Gastrocnemius medialis (tissue), 4 donors: Measurements from ENCODE around the gene DDA1. TPM values are rescaled to one million over a fixed set of nuclear protein-coding genes. Genes with fewer than 3 reads are reported as not detected.

ENCODE experiments used
- ATAC-seq, 2 donors: fragments of 150-250 bp; one replicate each; pipeline ENCODE4 v1.9.1; 2016
- DNase-seq, 2 donors: peaks; one replicate each; pipeline ENCODE4 v3.0.0-alpha.2; 2019
- H3K27ac ChIP-seq, 4 donors: fragments of 200-600 bp; sonication (generic); 1 replicate in 1 of 4; 2 replicates in 3 of 4; pipeline ENCODE4 v1.5.1; 2016 to 2018; ENCODE audit warnings: mild to moderate bottlenecking in 2 of 4, moderate library complexity in 1 of 4
- H3K27me3 ChIP-seq, 3 donors: fragments of 200-600 bp; sonication (generic) in 2 of 3; 1 replicate in 1 of 3; 2 replicates in 2 of 3; pipeline versions ENCODE4 v1.5.1 to v1.6.0; 2016 to 2019; ENCODE audit warnings: mild to moderate bottlenecking in 1 of 3, moderate library complexity in 1 of 3
- H3K36me3 ChIP-seq, 2 donors: fragments of 200-600 bp; sonication (generic) in 1 of 2; one replicate each; pipeline ENCODE4 v1.5.1; 2017 to 2018
- H3K4me1 ChIP-seq, 2 donors: fragments of 200-600 bp; sonication (generic) in 1 of 2; one replicate each; pipeline ENCODE4 v1.5.1; 2016 to 2017; ENCODE audit warnings: mild to moderate bottlenecking in 2 of 2
- H3K4me3 ChIP-seq, 4 donors: fragments of 200-600 bp; sonication (generic) in 3 of 4; 1 replicate in 1 of 4; 2 replicates in 3 of 4; pipeline ENCODE4 v1.5.1; 2016 to 2019; ENCODE audit warnings: mild to moderate bottlenecking in 2 of 4
- H3K9me3 ChIP-seq, 3 donors: fragments of 200-600 bp; sonication (generic) in 2 of 3; 1 replicate in 1 of 3; 2 replicates in 2 of 3; pipeline ENCODE4 v1.5.1; 2016 to 2019
- CTCF ChIP-seq, 5 experiments: fragments of 450-650 bp in 3 of 5; fragments of 200-600 bp in 2 of 5; sonication (generic) in 2 of 5; IDR thresholded peaks in 4 of 5; conservative IDR thresholded peaks in 1 of 5; 1 replicate in 4 of 5; 2 replicates in 1 of 5; pipeline ENCODE4 v1.5.1; 2016 to 2019; ENCODE audit warnings: antibody characterized with exemption in 5 of 5, mild to moderate bottlenecking in 3 of 5, moderate library complexity in 3 of 5
- POLR2A ChIP-seq, 2 donors: fragments of 450-650 bp; IDR thresholded peaks; one replicate each; pipeline ENCODE4 v1.6.1; 2017; ENCODE audit warnings: antibody characterized with exemption in 2 of 2, mild to moderate bottlenecking in 2 of 2, moderate library complexity in 2 of 2
- in situ Hi-C, 4 donors: fragments of 200-750 bp; cut with MboI; loops; one replicate each; pipeline versions ENCODE4 v1.15.0 to v1.8.0; 2017; ENCODE audit warnings: low sequenced_read_pairs in 4 of 4
- intact Hi-C: fragments of 100-400 bp; cut with DNase I; formaldehyde crosslinking; loops from one replicate; pipeline ENCODE4 v1.15.1; 2023; ENCODE audit warnings: low total_unique reads
- total RNA-seq, 4 donors: library from RNA; depleted of rRNA; stranded (reverse); fragments of >200 nt; gene quantifications; one replicate each; pipeline versions ENCODE4 v1.1.0 to v1.2.3, GENCODE V29; 2016

The DDA1 gene
- total RNA-seq, 4 donors from 2014 or later, result 18.7 to 40.0 (median 27.0) TPM

DNA sequence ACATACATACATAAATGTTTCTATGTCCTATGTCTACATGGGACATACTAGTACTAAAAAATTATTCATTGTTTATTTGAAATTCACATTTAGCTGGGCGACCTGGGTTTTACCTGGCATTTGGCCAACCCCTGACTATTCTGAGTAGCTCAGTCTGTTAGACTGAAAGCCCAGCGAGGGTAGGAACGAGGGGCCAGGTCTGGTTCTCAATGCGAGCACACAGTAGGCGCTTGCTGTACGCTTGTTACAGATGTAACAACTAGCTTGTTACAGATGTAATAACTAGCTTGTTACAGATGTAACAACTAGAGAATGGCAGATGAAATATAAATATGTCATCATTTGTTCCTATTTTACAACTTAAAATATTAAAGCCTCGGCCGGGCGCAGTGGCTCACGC, 26.2 kb downstream of the DDA1 start:
- Histone ChIP-seq H3K27me3 (no peaks in the 10 kb centered on the region), H3K4me1 (peaks cover 22 to 24% of the 10 kb centered on the region in 2 donors), H3K27ac (peak overlapping the region; percentile 82 to 93 (median 92)), H3K36me3 (peaks cover 0 to 7% of the 10 kb centered on the region in 2 donors), H3K4me3 (peak overlapping the region in 2 of 4 donors; percentile 70 to 100), H3K9me3 (no peaks in the 10 kb centered on the region)
- in situ Hi-C loops (no loop called here), intact Hi-C loops (loop anchor here (2.0 to 10.0 kb wide), 3 partner anchors 69 to 219 kb away; partner anchors contain the start of genes BABAM1, COLGALT1 and PGLS)
- TF ChIP-seq CTCF (IDR thresholded peaks at IDR 0.05 in 4 of 5, conservative IDR thresholded peaks at IDR 0.05 in 1 of 5), result no peak
- TF ChIP-seq POLR2A (IDR thresholded peaks at IDR 0.05), result no peak
- ATAC-seq, result no peak
- no peak for DNase-seq

DNA sequence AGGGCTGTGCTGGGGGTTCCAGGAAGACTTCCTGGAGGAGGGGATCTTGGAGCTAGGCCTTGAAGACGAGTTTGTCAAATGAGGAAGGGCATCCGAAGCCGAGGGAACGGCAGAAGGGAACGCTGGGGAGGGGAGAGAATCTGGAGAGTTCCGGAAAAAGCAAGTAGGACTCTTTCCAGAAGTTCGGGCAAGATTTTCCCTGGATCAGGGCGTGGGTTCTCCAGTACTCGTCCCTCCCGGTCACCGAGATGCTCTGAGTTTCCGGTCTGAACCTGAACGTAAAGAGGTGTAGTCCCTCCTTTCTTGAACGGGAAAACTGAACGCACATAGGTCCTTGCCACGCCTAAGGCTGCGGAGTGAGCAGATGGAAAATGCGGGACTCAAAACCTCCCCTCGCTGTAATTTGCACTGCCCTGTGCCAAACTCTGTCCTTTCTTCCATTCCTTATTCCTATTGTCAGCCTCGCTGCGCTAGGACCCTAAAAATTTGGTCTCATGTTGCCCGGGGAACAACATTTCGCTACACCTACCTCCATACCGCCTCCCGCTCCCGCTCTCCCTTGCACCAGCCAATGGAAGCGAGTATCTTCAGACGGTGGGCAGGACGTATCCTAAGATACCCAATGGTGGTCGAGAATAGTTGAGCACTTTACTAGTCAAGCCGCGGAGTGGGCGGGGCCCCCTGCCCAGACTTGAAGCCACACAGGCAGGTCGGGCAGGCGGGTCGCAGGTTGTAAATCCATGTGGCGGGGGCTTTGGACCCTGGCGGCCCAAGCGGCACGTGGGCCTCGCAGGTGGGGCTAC, 27.7 kb downstream of the DDA1 start, which contains the start of gene GTPBP3:
Gene GTPBP3 (plus strand): TSS at position 682 of the 803 bp plus-strand sequence. CDS start 59 bp downstream, at position 741.
- Histone ChIP-seq H3K27ac (peak within 1 kb of the TSS; percentile 82 to 93 (median 92)), H3K9me3 (no peaks in the 10 kb centered on the region), H3K4me1 (peaks cover 22 to 24% of the 10 kb centered on the region in 2 donors), H3K27me3 (no peaks in the 10 kb centered on the region), H3K36me3 (peaks cover 0 to 16% of the 10 kb centered on the region in 2 donors), H3K4me3 (peak within 1 kb of the TSS; percentile 79 to 100 (median 90))
- DNase-seq, result peak; percentile 94 to 97
- intact Hi-C loops, result loop anchor here (1.0 to 10.0 kb wide), 5 partner anchors 28 to 218 kb away; partner anchors contain the start of genes COLGALT1, DDA1, PGLS and USE1
- in situ Hi-C loops, result no loop called here
- peak; percentile 94 to 96 for ATAC-seq
- TF ChIP-seq CTCF (IDR thresholded peaks at IDR 0.05 in 4 of 5, conservative IDR thresholded peaks at IDR 0.05 in 1 of 5) (no peak), POLR2A (IDR thresholded peaks at IDR 0.05) (peak in 1 of 2 donors; percentile 26)

- DNase-seq, result no peak
Observed at GRCh38 chr19:17337675-17338432, 28.5 kb downstream of the DDA1 start.

More at GRCh38 chr19:17337675-17338432, 28.5 kb downstream of the DDA1 start:
- Histone ChIP-seq H3K9me3 (no peaks in the 10 kb centered on the region), H3K27me3 (no peaks in the 10 kb centered on the region), H3K36me3 (peaks cover 0 to 16% of the 10 kb centered on the region in 2 donors), H3K27ac (peak overlapping the region; percentile 82 to 93 (median 92)), H3K4me1 (peaks cover 22 to 24% of the 10 kb centered on the region in 2 donors), H3K4me3 (peak overlapping the region; percentile 79 to 100 (median 90))
- intact Hi-C loops, result loop anchor here (1.0 to 10.0 kb wide), 5 partner anchors 29 to 217 kb away; partner anchors contain the start of genes COLGALT1, DDA1, PGLS and USE1
- in situ Hi-C loops, result no loop called here
- TF ChIP-seq POLR2A (IDR thresholded peaks at IDR 0.05) (no peak), CTCF (IDR thresholded peaks at IDR 0.05 in 4 of 5, conservative IDR thresholded peaks at IDR 0.05 in 1 of 5) (no peak)
- no peak for ATAC-seq
